Gastrocnemius medialis (tissue), 4 donors: ENCODE results near the gene YLPM1. TPM values are rescaled to one million over a fixed set of nuclear protein-coding genes. Genes with fewer than 3 reads are reported as not detected.

Experiments used
- ATAC-seq, 2 donors: fragments of 150-250 bp; one replicate each; pipeline ENCODE4 v1.9.1; 2016
- DNase-seq, 2 donors: peaks; one replicate each; pipeline ENCODE4 v3.0.0-alpha.2; 2019
- H3K27ac ChIP-seq, 4 donors: fragments of 200-600 bp; sonication (generic); 1 replicate in 1 of 4; 2 replicates in 3 of 4; pipeline ENCODE4 v1.5.1; 2016 to 2018; ENCODE audit warnings: mild to moderate bottlenecking in 2 of 4, moderate library complexity in 1 of 4
- H3K27me3 ChIP-seq, 3 donors: fragments of 200-600 bp; sonication (generic) in 2 of 3; 1 replicate in 1 of 3; 2 replicates in 2 of 3; pipeline versions ENCODE4 v1.5.1 to v1.6.0; 2016 to 2019; ENCODE audit warnings: mild to moderate bottlenecking in 1 of 3, moderate library complexity in 1 of 3
- H3K36me3 ChIP-seq, 2 donors: fragments of 200-600 bp; sonication (generic) in 1 of 2; one replicate each; pipeline ENCODE4 v1.5.1; 2017 to 2018
- H3K4me1 ChIP-seq, 2 donors: fragments of 200-600 bp; sonication (generic) in 1 of 2; one replicate each; pipeline ENCODE4 v1.5.1; 2016 to 2017; ENCODE audit warnings: mild to moderate bottlenecking in 2 of 2
- H3K4me3 ChIP-seq, 4 donors: fragments of 200-600 bp; sonication (generic) in 3 of 4; 1 replicate in 1 of 4; 2 replicates in 3 of 4; pipeline ENCODE4 v1.5.1; 2016 to 2019; ENCODE audit warnings: mild to moderate bottlenecking in 2 of 4
- H3K9me3 ChIP-seq, 3 donors: fragments of 200-600 bp; sonication (generic) in 2 of 3; 1 replicate in 1 of 3; 2 replicates in 2 of 3; pipeline ENCODE4 v1.5.1; 2016 to 2019
- POLR2A ChIP-seq, 2 donors: fragments of 450-650 bp; IDR thresholded peaks; one replicate each; pipeline ENCODE4 v1.6.1; 2017; ENCODE audit warnings: antibody characterized with exemption in 2 of 2, mild to moderate bottlenecking in 2 of 2, moderate library complexity in 2 of 2
- in situ Hi-C, 4 donors: fragments of 200-750 bp; cut with MboI; loops; one replicate each; pipeline versions ENCODE4 v1.15.0 to v1.8.0; 2017; ENCODE audit warnings: low sequenced_read_pairs in 4 of 4
- intact Hi-C: fragments of 100-400 bp; cut with DNase I; formaldehyde crosslinking; loops from one replicate; pipeline ENCODE4 v1.15.1; 2023; ENCODE audit warnings: low total_unique reads
- total RNA-seq, 4 donors: library from RNA; depleted of rRNA; stranded (reverse); fragments of >200 nt; gene quantifications; one replicate each; pipeline versions ENCODE4 v1.1.0 to v1.2.3, GENCODE V29; 2016
- TF ChIP-seq, protein P1 (sequence below), 5 experiments: fragments of 450-650 bp in 3 of 5; fragments of 200-600 bp in 2 of 5; sonication (generic) in 2 of 5; IDR thresholded peaks in 4 of 5; conservative IDR thresholded peaks in 1 of 5; 1 replicate in 4 of 5; 2 replicates in 1 of 5; pipeline ENCODE4 v1.5.1; 2016 to 2019; ENCODE audit warnings: antibody characterized with exemption in 5 of 5, mild to moderate bottlenecking in 3 of 5, moderate library complexity in 3 of 5

Gene YLPM1
- total RNA-seq, 4 donors from 2014 or later, result 22.2 to 29.2 (median 25.8) TPM

- Histone ChIP-seq H3K4me1 (peaks cover 6 to 9% of the 10 kb centered on the region in 2 donors), H3K4me3 (no peak overlapping the region), H3K27me3 (no peaks in the 10 kb centered on the region), H3K9me3 (no peaks in the 10 kb centered on the region), H3K27ac (no peak overlapping the region), H3K36me3 (no peaks in the 10 kb centered on the region)
- intact Hi-C loops, result no loop called here
- no peak for ATAC-seq
- TF ChIP-seq, protein P1, sequence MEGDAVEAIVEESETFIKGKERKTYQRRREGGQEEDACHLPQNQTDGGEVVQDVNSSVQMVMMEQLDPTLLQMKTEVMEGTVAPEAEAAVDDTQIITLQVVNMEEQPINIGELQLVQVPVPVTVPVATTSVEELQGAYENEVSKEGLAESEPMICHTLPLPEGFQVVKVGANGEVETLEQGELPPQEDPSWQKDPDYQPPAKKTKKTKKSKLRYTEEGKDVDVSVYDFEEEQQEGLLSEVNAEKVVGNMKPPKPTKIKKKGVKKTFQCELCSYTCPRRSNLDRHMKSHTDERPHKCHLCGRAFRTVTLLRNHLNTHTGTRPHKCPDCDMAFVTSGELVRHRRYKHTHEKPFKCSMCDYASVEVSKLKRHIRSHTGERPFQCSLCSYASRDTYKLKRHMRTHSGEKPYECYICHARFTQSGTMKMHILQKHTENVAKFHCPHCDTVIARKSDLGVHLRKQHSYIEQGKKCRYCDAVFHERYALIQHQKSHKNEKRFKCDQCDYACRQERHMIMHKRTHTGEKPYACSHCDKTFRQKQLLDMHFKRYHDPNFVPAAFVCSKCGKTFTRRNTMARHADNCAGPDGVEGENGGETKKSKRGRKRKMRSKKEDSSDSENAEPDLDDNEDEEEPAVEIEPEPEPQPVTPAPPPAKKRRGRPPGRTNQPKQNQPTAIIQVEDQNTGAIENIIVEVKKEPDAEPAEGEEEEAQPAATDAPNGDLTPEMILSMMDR (IDR thresholded peaks at IDR 0.05 in 4 of 5, conservative IDR thresholded peaks at IDR 0.05 in 1 of 5), result no peak
- TF ChIP-seq POLR2A (IDR thresholded peaks at IDR 0.05), result no peak
- in situ Hi-C loops, result no loop called here
- no peak for DNase-seq
Measured at GRCh38 chr14:74865156-74865555, 102.0 kb downstream of the YLPM1 start.

DNA sequence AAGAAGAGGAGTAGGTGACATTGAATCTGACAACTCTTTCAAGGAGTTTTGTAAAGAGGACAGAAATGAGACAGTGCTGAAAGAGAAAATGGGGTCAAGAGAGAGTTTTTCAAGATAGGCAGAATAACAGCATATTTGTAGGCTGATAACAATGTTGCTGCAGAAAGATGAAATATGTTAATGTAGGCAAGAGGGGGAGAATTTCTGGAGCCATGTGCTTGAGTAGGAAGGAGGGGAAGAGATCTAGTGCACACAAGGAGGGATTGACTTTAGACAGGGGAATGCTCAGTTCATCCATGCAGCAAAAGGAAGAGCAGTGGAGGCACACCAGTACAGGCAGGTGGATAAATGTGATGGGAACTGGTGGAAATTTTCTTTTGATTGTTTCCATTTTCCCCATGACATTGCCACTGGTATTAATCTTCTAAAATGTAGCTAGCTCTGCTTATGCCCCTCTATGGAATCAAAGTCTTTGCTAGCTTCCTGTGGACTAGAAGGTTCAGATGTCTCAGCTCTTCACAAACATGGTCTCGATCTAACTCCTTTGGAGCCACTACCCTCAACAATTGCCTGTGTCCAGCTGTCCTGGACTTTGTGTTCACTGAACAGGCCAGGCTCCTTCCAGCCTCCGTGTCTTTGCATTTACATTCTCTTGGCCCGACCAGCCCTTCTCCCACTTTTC, 103.7 kb downstream of the YLPM1 start:
- TF ChIP-seq POLR2A (IDR thresholded peaks at IDR 0.05), result no peak
- TF ChIP-seq, protein P1 (IDR thresholded peaks at IDR 0.05 in 4 of 5, conservative IDR thresholded peaks at IDR 0.05 in 1 of 5), result no peak
- Histone ChIP-seq H3K4me1 (no peaks in the 10 kb centered on the region), H3K4me3 (no peak overlapping the region), H3K27me3 (no peaks in the 10 kb centered on the region), H3K9me3 (no peaks in the 10 kb centered on the region), H3K27ac (no peak overlapping the region), H3K36me3 (no peaks in the 10 kb centered on the region)
- ATAC-seq (no peak), DNase-seq (no peak)
- in situ Hi-C loops (no loop called here), intact Hi-C loops (loop anchor here (2.0 kb wide), 1 partner anchor 26 kb away; no protein-coding TSS in a partner anchor)

- DNase-seq, result no peak
- Histone ChIP-seq H3K4me3 (no peak overlapping the region), H3K4me1 (no peaks in the 10 kb centered on the region), H3K36me3 (no peaks in the 10 kb centered on the region), H3K27me3 (no peaks in the 10 kb centered on the region), H3K9me3 (no peaks in the 10 kb centered on the region), H3K27ac (no peak overlapping the region)
- intact Hi-C loops (loop anchor here (2.0 kb wide), 1 partner anchor 25 kb away; no protein-coding TSS in a partner anchor), in situ Hi-C loops (no loop called here)
- TF ChIP-seq POLR2A (IDR thresholded peaks at IDR 0.05), result no peak
- TF ChIP-seq, protein P1 (IDR thresholded peaks at IDR 0.05 in 4 of 5, conservative IDR thresholded peaks at IDR 0.05 in 1 of 5), result no peak
- no peak for ATAC-seq
Measured at GRCh38 chr14:74867673-74868072, 104.6 kb downstream of the YLPM1 start.

GRCh38 chr14:74868739-74869138, 105.6 kb downstream of the YLPM1 start:
- TF ChIP-seq POLR2A (IDR thresholded peaks at IDR 0.05), result no peak
- TF ChIP-seq, protein P1 (IDR thresholded peaks at IDR 0.05 in 4 of 5, conservative IDR thresholded peaks at IDR 0.05 in 1 of 5), result no peak
- no peak for ATAC-seq
- Histone ChIP-seq H3K27me3 (no peaks in the 10 kb centered on the region), H3K36me3 (no peaks in the 10 kb centered on the region), H3K4me1 (no peaks in the 10 kb centered on the region), H3K4me3 (no peak overlapping the region), H3K9me3 (no peaks in the 10 kb centered on the region), H3K27ac (no peak overlapping the region)
- no peak for DNase-seq
- in situ Hi-C loops (no loop called here), intact Hi-C loops (no loop called here)
